Measurements from ENCODE around the gene DOCK4. TPM values are rescaled to one million over a fixed set of nuclear protein-coding genes. Genes with fewer than 3 reads are reported as not detected.

DOCK4 gene
- total and polyA plus RNA-seq, 4 donors, result 7.2 to 48.9 (median 12.8) TPM

- Histone ChIP-seq H3K9me3 (ENCODE audit: control insufficient read depth in 4 of 4, low read length in 3 of 4) (no peaks in the 10 kb centered on the region), H3K4me3 (ENCODE audit: low read depth in 1 of 3, low read length in 3 of 3) (no peak overlapping the region), H3K4me1 (ENCODE audit: control insufficient read depth in 4 of 4, insufficient read depth in 4 of 4, low read length in 3 of 4) (no peaks in the 10 kb centered on the region), H3K27ac (ENCODE audit: low read depth in 1 of 2, low read length in 2 of 2) (no peak overlapping the region), H3K9ac (ENCODE audit: low read depth in 1 of 2, low read length in 2 of 2) (no peak overlapping the region), H3K27me3 (ENCODE audit: control insufficient read depth in 4 of 4, insufficient read depth in 4 of 4, low read length in 3 of 4) (no peaks in the 10 kb centered on the region), H3K36me3 (ENCODE audit: control insufficient read depth in 4 of 4, insufficient read depth in 3 of 4, low read depth in 1 of 4, low read length in 3 of 4) (peaks cover 3 to 23% (median 15%) of the 10 kb centered on the region in 4 donors)
- no peak for TF ChIP-seq TAF1 (conservative IDR thresholded peaks at IDR 0.05)
- TF ChIP-seq YY1 (IDR thresholded peaks at IDR 0.05), result no peak
- TF ChIP-seq HNF4G (IDR thresholded peaks at IDR 0.05), result no peak
- no peak for TF ChIP-seq RAD21 (IDR thresholded peaks at IDR 0.05)
- no peak for TF ChIP-seq EGR1 (IDR thresholded peaks at IDR 0.05; ENCODE audit: low read depth in 2 of 2)
- TF ChIP-seq RXRA (IDR thresholded peaks at IDR 0.05), result no peak
- no peak for TF ChIP-seq SP1 (IDR thresholded peaks at IDR 0.05)
- no peak for TF ChIP-seq HNF4A (conservative IDR thresholded peaks at IDR 0.05)
- TF ChIP-seq MAX (IDR thresholded peaks at IDR 0.05), result no peak
- no peak for TF ChIP-seq JUND (IDR thresholded peaks at IDR 0.05)
- no peak for TF ChIP-seq ZBTB33 (IDR thresholded peaks at IDR 0.05)
- TF ChIP-seq GABPA (IDR thresholded peaks at IDR 0.05 in 1 of 2, conservative IDR thresholded peaks at IDR 0.05 in 1 of 2), result no peak
- TF ChIP-seq FOXA1 (IDR thresholded peaks at IDR 0.05), result no peak
- no peak for TF ChIP-seq CTCF (IDR thresholded peaks at IDR 0.05; ENCODE audit: low read depth, low read length, missing input control)
- no peak for DNase-seq (ENCODE audit: low spot score)
- 97% methylated on average over 7 of the region's 7 CpGs for WGBS
These were observed 305.9 kb downstream of the DOCK4 start for GRCh38 chr7:111900283-111900682.

- Histone ChIP-seq H3K27ac (ENCODE audit: low read depth in 1 of 2, low read length in 2 of 2) (no peak overlapping the region), H3K9ac (ENCODE audit: low read depth in 1 of 2, low read length in 2 of 2) (no peak overlapping the region), H3K27me3 (ENCODE audit: control insufficient read depth in 4 of 4, insufficient read depth in 4 of 4, low read length in 3 of 4) (no peaks in the 10 kb centered on the region), H3K4me1 (ENCODE audit: control insufficient read depth in 4 of 4, insufficient read depth in 4 of 4, low read length in 3 of 4) (no peaks in the 10 kb centered on the region), H3K9me3 (ENCODE audit: control insufficient read depth in 4 of 4, low read length in 3 of 4) (no peaks in the 10 kb centered on the region), H3K4me3 (ENCODE audit: low read depth in 1 of 3, low read length in 3 of 3) (no peak overlapping the region), H3K36me3 (ENCODE audit: control insufficient read depth in 4 of 4, insufficient read depth in 3 of 4, low read depth in 1 of 4, low read length in 3 of 4) (peaks cover 0 to 22% (median 13%) of the 10 kb centered on the region in 4 donors)
- 80% methylated on average over 2 of the region's 2 CpGs for WGBS
- DNase-seq (ENCODE audit: low spot score), result no peak
- no peak for TF ChIP-seq CTCF (IDR thresholded peaks at IDR 0.05; ENCODE audit: low read depth, low read length, missing input control)
- no peak for TF ChIP-seq MAX (IDR thresholded peaks at IDR 0.05)
- TF ChIP-seq FOXA2 (IDR thresholded peaks at IDR 0.05), result no peak
These were observed 311.1 kb downstream of the DOCK4 start for GRCh38 chr7:111895049-111895448.

Data from liver (tissue), 9 donors.